ENCODE results near the gene SYNGAP1. TPM values are rescaled to one million over a fixed set of nuclear protein-coding genes. Genes with fewer than 3 reads are reported as not detected.
A peak's percentile ranks its signal among the peaks of the same experiment; 100 is the strongest.
"Not testable (repeated sequence)": the region's sequence is repeated elsewhere in the genome, so short reads cannot be mapped to it uniquely, and the experiment has no call there.

SYNGAP1 gene
- total RNA-seq, 4 donors from 2014 or later: 3.3 to 8.6 (median 4.1) TPM

GRCh38 chr6:33377171-33377570 is 42.7 kb upstream of the SYNGAP1 start:
- Histone ChIP-seq H3K4me1 (peaks cover 18 to 59% (median 23%) of the 10 kb centered on the region in 3 donors), H3K4me3 (no peak overlapping the region), H3K27me3 (no peaks in the 10 kb centered on the region), H3K27ac (no peak overlapping the region), H3K36me3 (no peaks in the 10 kb centered on the region), H3K9me3 (no peaks in the 10 kb centered on the region)
- WGBS, 2 donors: 66 to 74% methylated on average over 4 of the region's 4 CpGs
- intact Hi-C loops (cut with DNase I): no loop called here
- TF ChIP-seq, protein P1, sequence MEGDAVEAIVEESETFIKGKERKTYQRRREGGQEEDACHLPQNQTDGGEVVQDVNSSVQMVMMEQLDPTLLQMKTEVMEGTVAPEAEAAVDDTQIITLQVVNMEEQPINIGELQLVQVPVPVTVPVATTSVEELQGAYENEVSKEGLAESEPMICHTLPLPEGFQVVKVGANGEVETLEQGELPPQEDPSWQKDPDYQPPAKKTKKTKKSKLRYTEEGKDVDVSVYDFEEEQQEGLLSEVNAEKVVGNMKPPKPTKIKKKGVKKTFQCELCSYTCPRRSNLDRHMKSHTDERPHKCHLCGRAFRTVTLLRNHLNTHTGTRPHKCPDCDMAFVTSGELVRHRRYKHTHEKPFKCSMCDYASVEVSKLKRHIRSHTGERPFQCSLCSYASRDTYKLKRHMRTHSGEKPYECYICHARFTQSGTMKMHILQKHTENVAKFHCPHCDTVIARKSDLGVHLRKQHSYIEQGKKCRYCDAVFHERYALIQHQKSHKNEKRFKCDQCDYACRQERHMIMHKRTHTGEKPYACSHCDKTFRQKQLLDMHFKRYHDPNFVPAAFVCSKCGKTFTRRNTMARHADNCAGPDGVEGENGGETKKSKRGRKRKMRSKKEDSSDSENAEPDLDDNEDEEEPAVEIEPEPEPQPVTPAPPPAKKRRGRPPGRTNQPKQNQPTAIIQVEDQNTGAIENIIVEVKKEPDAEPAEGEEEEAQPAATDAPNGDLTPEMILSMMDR (IDR thresholded peaks at IDR 0.05): no peak
- TF ChIP-seq POLR2A (IDR thresholded peaks at IDR 0.05): no peak
- DNase-seq: no peak

- DNase-seq: not testable (repeated sequence)
These were observed 40.7 kb upstream of the SYNGAP1 start for GRCh38 chr6:33379184-33379583.

DNA sequence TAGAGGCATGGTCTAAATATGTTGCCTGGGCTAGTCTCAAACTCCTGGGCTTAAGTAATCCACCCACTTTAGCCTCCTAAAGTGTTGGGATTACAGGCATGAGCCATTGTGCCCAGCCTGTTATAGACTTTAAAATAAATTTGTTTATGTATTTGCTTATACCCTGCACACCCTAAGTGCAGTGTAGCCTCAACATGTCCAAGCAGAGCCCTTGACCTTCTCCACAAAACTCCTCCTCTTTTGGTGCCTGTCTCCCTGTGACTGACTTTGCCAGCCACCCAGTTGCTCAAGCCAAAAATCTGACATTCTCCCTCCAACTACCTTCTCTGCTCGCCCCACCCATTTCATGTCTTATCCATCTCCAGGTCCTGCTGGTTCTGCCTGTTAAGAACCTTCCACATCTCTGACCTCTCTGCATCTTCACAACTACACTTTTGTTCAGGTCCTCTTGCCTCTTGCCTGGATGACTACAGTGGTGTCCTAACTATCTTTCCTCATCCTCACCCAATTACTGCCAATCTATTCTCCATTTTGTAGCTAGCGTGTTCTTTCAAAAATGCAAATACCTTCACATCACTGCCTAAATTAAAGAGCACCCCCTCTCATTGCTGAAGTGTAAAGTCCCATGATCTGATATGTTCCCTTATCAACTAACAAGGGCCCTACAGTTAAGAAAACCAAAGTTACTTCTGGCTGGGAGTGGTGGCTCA is 39.4 kb upstream of the SYNGAP1 start:
- TF ChIP-seq POLR2A (IDR thresholded peaks at IDR 0.05): no peak
- TF ChIP-seq, protein P1 (IDR thresholded peaks at IDR 0.05): no peak
- H3K4me3 ChIP-seq: no peak overlapping the region
- H3K4me1 ChIP-seq: peaks cover 6 to 49% (median 6%) of the 10 kb centered on the region in 3 donors
- no peaks in the 10 kb centered on the region for H3K36me3 ChIP-seq
- no peaks in the 10 kb centered on the region for H3K9me3 ChIP-seq
- intact Hi-C loops (cut with DNase I): no loop called here
- peak overlapping the region in 2 of 4 donors; percentile 53 to 65 for H3K27ac ChIP-seq
- 48 to 65% methylated on average over 2 of the region's 2 CpGs for WGBS, 2 donors
- no peak for DNase-seq
- no peaks in the 10 kb centered on the region for H3K27me3 ChIP-seq

More at GRCh38 chr6:33379184-33379583, 40.7 kb upstream of the SYNGAP1 start:
- WGBS, 2 donors: 85 to 86% methylated on average over 10 of the region's 10 CpGs
- H3K4me3 ChIP-seq; H3K27ac ChIP-seq; H3K36me3 ChIP-seq; H3K27me3 ChIP-seq; intact Hi-C loops (cut with DNase I); H3K9me3 ChIP-seq: not testable (repeated sequence)
- peaks cover 17 to 55% (median 18%) of the 10 kb centered on the region in 3 donors for H3K4me1 ChIP-seq

DNA sequence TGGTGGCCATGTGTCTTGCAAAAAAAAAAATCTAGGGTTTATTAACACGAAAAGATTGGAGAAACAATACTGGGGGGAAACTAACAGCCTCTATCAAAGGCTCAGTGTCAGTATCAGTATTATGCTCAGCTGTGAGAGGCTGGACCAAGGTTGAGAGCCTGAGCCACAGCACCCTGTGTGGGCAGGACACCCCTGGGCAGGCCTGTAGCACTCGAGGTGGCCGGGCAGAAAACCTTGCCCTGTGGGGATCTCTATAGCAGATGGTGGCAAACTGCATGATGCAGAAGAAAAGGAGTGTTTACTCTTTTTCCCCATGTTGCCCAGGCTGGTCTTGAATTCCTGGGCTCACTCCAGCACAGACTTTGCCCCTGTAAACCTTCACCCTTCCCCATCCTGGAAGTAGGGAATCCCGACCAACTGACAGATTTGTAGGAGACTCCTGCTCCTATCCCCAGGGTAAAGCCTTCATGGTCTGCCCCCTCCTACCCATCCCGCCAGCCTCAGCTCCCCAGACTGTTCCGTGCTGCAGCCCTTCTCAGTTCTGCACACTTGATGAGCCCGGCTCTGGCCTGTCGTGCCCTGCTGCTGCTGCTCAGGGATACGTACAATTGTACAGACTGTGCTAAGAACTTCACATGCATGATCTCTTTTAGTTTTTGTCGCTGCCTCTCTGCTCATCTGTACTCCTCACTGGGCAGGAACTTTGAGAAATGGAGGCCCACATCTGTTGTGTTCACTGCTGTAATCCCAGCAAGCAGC is 36.3 kb upstream of the SYNGAP1 start:
- no peak overlapping the region for H3K27ac ChIP-seq
- no peak overlapping the region for H3K4me3 ChIP-seq
- no peaks in the 10 kb centered on the region for H3K27me3 ChIP-seq
- no peak for DNase-seq
- no peaks in the 10 kb centered on the region for H3K9me3 ChIP-seq
- H3K36me3 ChIP-seq: no peaks in the 10 kb centered on the region
- peaks cover 0 to 29% (median 0%) of the 10 kb centered on the region in 3 donors for H3K4me1 ChIP-seq
- TF ChIP-seq POLR2A (IDR thresholded peaks at IDR 0.05): no peak
- TF ChIP-seq, protein P1 (IDR thresholded peaks at IDR 0.05): no peak
- intact Hi-C loops (cut with DNase I): no loop called here
- WGBS, 2 donors: 71 to 78% methylated on average over 9 of the region's 10 CpGs

- Histone ChIP-seq H3K36me3 (no peaks in the 10 kb centered on the region), H3K4me1 (peaks cover 0 to 25% (median 0%) of the 10 kb centered on the region in 3 donors), H3K9me3 (no peaks in the 10 kb centered on the region), H3K27ac (no peak overlapping the region), H3K27me3 (no peaks in the 10 kb centered on the region), H3K4me3 (no peak overlapping the region)
- 29 to 75% methylated on average over 1 to 3 of the region's 4 CpGs for WGBS, 2 donors
- TF ChIP-seq, protein P1 (IDR thresholded peaks at IDR 0.05): peak in 4 of 6 experiments; percentile 27 to 46 (median 34)
- no peak for TF ChIP-seq POLR2A (IDR thresholded peaks at IDR 0.05)
- intact Hi-C loops (cut with DNase I): no loop called here
- no peak for DNase-seq
These were observed 35.3 kb upstream of the SYNGAP1 start for GRCh38 chr6:33384581-33385020.
